CD8-positive, alpha-beta memory T cell (primary cell): Measurements from ENCODE around the gene PRKAG2. TPM values are rescaled to one million over a fixed set of nuclear protein-coding genes. Genes with fewer than 3 reads are reported as not detected.

ENCODE experiments used
- CTCF ChIA-PET: fragments of 350-600 bp; sonication (Branson Sonifier 250); formaldehyde crosslinking; loops from one replicate; lab custom pipeline; 2021; ENCODE audit warnings: antibody characterized with exemption; lab: Charles Lee
- POLR2A ChIA-PET: fragments of 350-600 bp; sonication (Branson Sonifier 250); formaldehyde crosslinking; loops from one replicate; lab custom pipeline; 2021; ENCODE audit warnings: antibody characterized with exemption; lab: Charles Lee
- DNase-seq, 5 donors: peaks; one replicate each; pipeline versions ENCODE4 v3.0.0 to v3.0.0-alpha.2; 2020 to 2022; ENCODE audit warnings: mixed read lengths in 1 of 5
- H3K27ac ChIP-seq: one replicate; pipeline ENCODE4 v1.7.0; 2013; ENCODE audit warnings: low read depth, mild to moderate bottlenecking, low read length, moderate library complexity
- H3K27me3 ChIP-seq: 2 replicates; pipeline ENCODE4 v1.7.0; 2013; ENCODE audit warnings: low read length, mild to moderate bottlenecking; ENCODE audit not compliant: insufficient read depth, poor library complexity, severe bottlenecking
- H3K36me3 ChIP-seq: 2 replicates; pipeline ENCODE4 v1.7.0; 2013; ENCODE audit warnings: mild to moderate bottlenecking, low read length, moderate library complexity; ENCODE audit not compliant: insufficient read depth
- H3K4me1 ChIP-seq: 2 replicates; pipeline ENCODE4 v1.7.0; 2013; ENCODE audit warnings: mild to moderate bottlenecking, low read length, moderate library complexity; ENCODE audit not compliant: insufficient read depth
- H3K4me3 ChIP-seq: 2 replicates; pipeline ENCODE4 v1.7.0; 2013; ENCODE audit warnings: mild to moderate bottlenecking, low read length
- H3K9me3 ChIP-seq: 2 replicates; pipeline ENCODE4 v1.7.0; 2013; ENCODE audit warnings: mild to moderate bottlenecking, low read length
- H3K27ac Mint-ChIP-seq, 8 donors: one replicate each; pipeline ENCODE4 v1.8.0; 2020 to 2021; ENCODE audit warnings: mixed read lengths in 8 of 8, mild to moderate bottlenecking in 6 of 8, inconsistent platforms in 3 of 8, moderate library complexity in 3 of 8
- H3K27me3 Mint-ChIP-seq, 2 donors: one replicate each; pipeline ENCODE4 v1.8.0; 2020 to 2021; ENCODE audit warnings: mixed read lengths in 2 of 2, mild to moderate bottlenecking in 1 of 2, moderate library complexity in 1 of 2
- H3K36me3 Mint-ChIP-seq, 3 donors: one replicate each; pipeline ENCODE4 v1.8.0; 2020 to 2021; ENCODE audit warnings: mixed read lengths in 3 of 3, inconsistent platforms in 1 of 3, mild to moderate bottlenecking in 1 of 3
- H3K4me1 Mint-ChIP-seq, 3 donors: one replicate each; pipeline ENCODE4 v1.8.0; 2020 to 2021; ENCODE audit warnings: mixed read lengths in 3 of 3, inconsistent platforms in 1 of 3, mild to moderate bottlenecking in 1 of 3
- H3K4me3 Mint-ChIP-seq, 7 donors: one replicate each; pipeline ENCODE4 v1.8.0; 2020 to 2021; ENCODE audit warnings: mixed read lengths in 7 of 7, mild to moderate bottlenecking in 6 of 7, moderate library complexity in 4 of 7, inconsistent platforms in 2 of 7
- H3K9me3 Mint-ChIP-seq, 5 donors: one replicate each; pipeline ENCODE4 v1.8.0; 2020 to 2022; ENCODE audit warnings: mixed read lengths in 5 of 5, mild to moderate bottlenecking in 3 of 5, moderate library complexity in 2 of 5, inconsistent platforms in 1 of 5
- polyA plus RNA-seq: library from polyadenylated mRNA; unstranded; fragments of 300-500 nt; fragmentation: Illumina TruSeq; gene quantifications from one replicate; pipeline ENCODE4 v1.2.3, GENCODE V29; 2021
- total RNA-seq, 2 experiments: library from RNA; stranded (reverse); gene quantifications; one replicate each; pipeline ENCODE4 v1.2.3, GENCODE V29; 2021

PRKAG2 gene
- total and polyA plus RNA-seq, 3 experiments from 2014 or later, result 23.1 to 31.4 (median 27.2) TPM

GRCh38 chr7:151736403-151736909 is 140.5 kb downstream of the PRKAG2 start:
- peaks cover 0 to 3% (median 1%) of the 10 kb centered on the region in 3 donors for H3K4me1 Mint-ChIP-seq
- no peaks in the 10 kb centered on the region for H3K9me3 Mint-ChIP-seq
- H3K36me3 Mint-ChIP-seq, result no peaks in the 10 kb centered on the region
- H3K4me3 Mint-ChIP-seq, result no peak overlapping the region
- no peaks in the 10 kb centered on the region for H3K9me3 ChIP-seq
- peak overlapping the region in 1 of 8 donors; percentile 29 for H3K27ac Mint-ChIP-seq
- no peaks in the 10 kb centered on the region for H3K27me3 Mint-ChIP-seq
- no peaks in the 10 kb centered on the region for H3K36me3 ChIP-seq
- no peak overlapping the region for H3K27ac ChIP-seq
- no peak for DNase-seq
- no peak overlapping the region for H3K4me3 ChIP-seq
- no peaks in the 10 kb centered on the region for H3K27me3 ChIP-seq
- ChIA-PET POLR2A (no interaction called here), CTCF (no interaction called here)
- H3K4me1 ChIP-seq, result no peaks in the 10 kb centered on the region

GRCh38 chr7:151735851-151736402 is 141.0 kb downstream of the PRKAG2 start:
- no peak for DNase-seq
- Mint-ChIP-seq H3K27me3 (no peaks in the 10 kb centered on the region), H3K27ac (no peak overlapping the region), H3K4me3 (no peak overlapping the region), H3K9me3 (no peaks in the 10 kb centered on the region), H3K36me3 (no peaks in the 10 kb centered on the region), H3K4me1 (peaks cover 0 to 3% (median 1%) of the 10 kb centered on the region in 3 donors)
- no peaks in the 10 kb centered on the region for H3K27me3 ChIP-seq
- ChIA-PET CTCF (no interaction called here), POLR2A (no interaction called here)
- H3K36me3 ChIP-seq, result no peaks in the 10 kb centered on the region
- no peaks in the 10 kb centered on the region for H3K9me3 ChIP-seq
- no peak overlapping the region for H3K4me3 ChIP-seq
- no peak overlapping the region for H3K27ac ChIP-seq
- H3K4me1 ChIP-seq, result no peaks in the 10 kb centered on the region

GRCh38 chr7:151735186-151735850 is 141.6 kb downstream of the PRKAG2 start:
- H3K36me3 Mint-ChIP-seq, result no peaks in the 10 kb centered on the region
- H3K36me3 ChIP-seq, result no peaks in the 10 kb centered on the region
- H3K27ac ChIP-seq, result no peak overlapping the region
- no peak for DNase-seq
- CTCF ChIA-PET, result interaction anchor here (0.7 kb wide), 1 partner anchor 596 kb away, joined by 3 read pairs; no protein-coding TSS in a partner anchor
- no peaks in the 10 kb centered on the region for H3K4me1 ChIP-seq
- H3K9me3 Mint-ChIP-seq, result no peaks in the 10 kb centered on the region
- H3K27me3 Mint-ChIP-seq, result no peaks in the 10 kb centered on the region
- H3K4me3 Mint-ChIP-seq, result no peak overlapping the region
- H3K9me3 ChIP-seq, result no peaks in the 10 kb centered on the region
- no peaks in the 10 kb centered on the region for H3K27me3 ChIP-seq
- no peak overlapping the region for H3K4me3 ChIP-seq
- POLR2A ChIA-PET, result no interaction called here
- peak overlapping the region in 4 of 8 donors; percentile 35 to 73 (median 51) for H3K27ac Mint-ChIP-seq
- H3K4me1 Mint-ChIP-seq, result peaks cover 0 to 3% (median 1%) of the 10 kb centered on the region in 3 donors

GRCh38 chr7:151732834-151733592 is 143.9 kb downstream of the PRKAG2 start:
- H3K27ac Mint-ChIP-seq, result no peak overlapping the region
- H3K4me3 ChIP-seq, result no peak overlapping the region
- H3K27ac ChIP-seq, result no peak overlapping the region
- no peaks in the 10 kb centered on the region for H3K4me1 ChIP-seq
- ChIA-PET POLR2A (no interaction called here), CTCF (no interaction called here)
- peaks cover 3 to 11% (median 5%) of the 10 kb centered on the region in 3 donors for H3K4me1 Mint-ChIP-seq
- no peaks in the 10 kb centered on the region for H3K27me3 ChIP-seq
- H3K36me3 ChIP-seq, result no peaks in the 10 kb centered on the region
- no peak overlapping the region for H3K4me3 Mint-ChIP-seq
- no peaks in the 10 kb centered on the region for H3K9me3 ChIP-seq
- H3K36me3 Mint-ChIP-seq, result no peaks in the 10 kb centered on the region
- DNase-seq, result no peak
- H3K27me3 Mint-ChIP-seq, result no peaks in the 10 kb centered on the region
- no peaks in the 10 kb centered on the region for H3K9me3 Mint-ChIP-seq

- Mint-ChIP-seq H3K27me3 (no peaks in the 10 kb centered on the region), H3K36me3 (no peaks in the 10 kb centered on the region), H3K4me3 (no peak overlapping the region), H3K27ac (no peak overlapping the region), H3K9me3 (no peaks in the 10 kb centered on the region), H3K4me1 (peaks cover 3 to 17% (median 5%) of the 10 kb centered on the region in 3 donors)
- no peak overlapping the region for H3K27ac ChIP-seq
- H3K4me1 ChIP-seq, result no peaks in the 10 kb centered on the region
- no peak for DNase-seq
- POLR2A ChIA-PET, result no interaction called here
- H3K36me3 ChIP-seq, result no peaks in the 10 kb centered on the region
- H3K27me3 ChIP-seq, result no peaks in the 10 kb centered on the region
- H3K4me3 ChIP-seq, result no peak overlapping the region
- no peaks in the 10 kb centered on the region for H3K9me3 ChIP-seq
- CTCF ChIA-PET, result no interaction called here
These were observed 144.6 kb downstream of the PRKAG2 start for GRCh38 chr7:151732292-151732691.

- ChIA-PET POLR2A (no interaction called here), CTCF (no interaction called here)
- Histone ChIP-seq H3K9me3 (no peaks in the 10 kb centered on the region), H3K27me3 (no peaks in the 10 kb centered on the region), H3K4me3 (no peak overlapping the region), H3K27ac (no peak overlapping the region), H3K36me3 (no peaks in the 10 kb centered on the region), H3K4me1 (no peaks in the 10 kb centered on the region)
- Mint-ChIP-seq H3K4me3 (no peak overlapping the region), H3K9me3 (no peaks in the 10 kb centered on the region), H3K27me3 (no peaks in the 10 kb centered on the region), H3K4me1 (peaks cover 3 to 20% (median 5%) of the 10 kb centered on the region in 3 donors), H3K36me3 (peaks cover 0 to 2% (median 0%) of the 10 kb centered on the region in 3 donors), H3K27ac (peak overlapping the region in 1 of 8 donors; percentile 44)
- no peak for DNase-seq
These were observed 145.9 kb downstream of the PRKAG2 start for GRCh38 chr7:151731022-151731441.

GRCh38 chr7:151730591-151730990 is 146.3 kb downstream of the PRKAG2 start:
- CTCF ChIA-PET, result no interaction called here
- no peaks in the 10 kb centered on the region for H3K9me3 Mint-ChIP-seq

GRCh38 chr7:151729521-151729921 is 147.4 kb downstream of the PRKAG2 start:
- Histone ChIP-seq H3K4me3 (no peak overlapping the region), H3K4me1 (no peaks in the 10 kb centered on the region), H3K27ac (no peak overlapping the region), H3K36me3 (no peaks in the 10 kb centered on the region), H3K27me3 (no peaks in the 10 kb centered on the region), H3K9me3 (no peaks in the 10 kb centered on the region)
- no peaks in the 10 kb centered on the region for H3K27me3 Mint-ChIP-seq
- H3K4me3 Mint-ChIP-seq, result no peak overlapping the region
- ChIA-PET CTCF (no interaction called here), POLR2A (no interaction called here)
- peaks cover 3 to 20% (median 5%) of the 10 kb centered on the region in 3 donors for H3K4me1 Mint-ChIP-seq
- DNase-seq, result no peak
- H3K9me3 Mint-ChIP-seq, result no peaks in the 10 kb centered on the region
- H3K27ac Mint-ChIP-seq, result no peak overlapping the region
- H3K36me3 Mint-ChIP-seq, result peaks cover 0 to 3% (median 2%) of the 10 kb centered on the region in 3 donors

More at GRCh38 chr7:151730591-151730990, 146.3 kb downstream of the PRKAG2 start:
- Histone ChIP-seq H3K4me3 (no peak overlapping the region), H3K9me3 (no peaks in the 10 kb centered on the region), H3K27ac (no peak overlapping the region), H3K36me3 (no peaks in the 10 kb centered on the region), H3K27me3 (no peaks in the 10 kb centered on the region), H3K4me1 (no peaks in the 10 kb centered on the region)
- POLR2A ChIA-PET, result no interaction called here
- Mint-ChIP-seq H3K4me3 (no peak overlapping the region), H3K4me1 (peaks cover 3 to 20% (median 5%) of the 10 kb centered on the region in 3 donors), H3K27me3 (no peaks in the 10 kb centered on the region), H3K36me3 (peaks cover 0 to 2% (median 0%) of the 10 kb centered on the region in 3 donors), H3K27ac (peak overlapping the region in 1 of 8 donors; percentile 79)
- no peak for DNase-seq
